Memory B cell (primary cell): ENCODE measurements around the gene PRDX2.

Experiments used
- ATAC-seq: fragments of 150-1000 bp; cut with Tn5 transposase; 2 replicates; pipeline ENCODE4 v1.10.0; 2021; ENCODE audit warnings: low read depth, mild to moderate bottlenecking, moderate library complexity
- DNase-seq, 2 donors: peaks; one replicate each; pipeline ENCODE4 v3.0.0; 2022; ENCODE audit warnings: low spot score in 2 of 2
- H3K27ac Mint-ChIP-seq: one replicate; pipeline ENCODE4 v1.8.0; 2022; ENCODE audit warnings: mild to moderate bottlenecking, moderate library complexity, mixed read lengths
- H3K27me3 Mint-ChIP-seq: one replicate; pipeline ENCODE4 v1.8.0; 2022; ENCODE audit warnings: mixed read lengths
- H3K36me3 Mint-ChIP-seq: one replicate; pipeline ENCODE4 v1.8.0; 2022; ENCODE audit warnings: mild to moderate bottlenecking, mixed read lengths
- H3K4me1 Mint-ChIP-seq: one replicate; pipeline ENCODE4 v1.8.0; 2022; ENCODE audit warnings: mixed read lengths
- H3K4me3 Mint-ChIP-seq: one replicate; pipeline ENCODE4 v1.8.0; 2022; ENCODE audit warnings: mild to moderate bottlenecking, moderate library complexity, mixed read lengths
- H3K9me3 Mint-ChIP-seq: one replicate; pipeline ENCODE4 v1.8.0; 2022; ENCODE audit warnings: mixed read lengths

Gene PRDX2

DNA sequence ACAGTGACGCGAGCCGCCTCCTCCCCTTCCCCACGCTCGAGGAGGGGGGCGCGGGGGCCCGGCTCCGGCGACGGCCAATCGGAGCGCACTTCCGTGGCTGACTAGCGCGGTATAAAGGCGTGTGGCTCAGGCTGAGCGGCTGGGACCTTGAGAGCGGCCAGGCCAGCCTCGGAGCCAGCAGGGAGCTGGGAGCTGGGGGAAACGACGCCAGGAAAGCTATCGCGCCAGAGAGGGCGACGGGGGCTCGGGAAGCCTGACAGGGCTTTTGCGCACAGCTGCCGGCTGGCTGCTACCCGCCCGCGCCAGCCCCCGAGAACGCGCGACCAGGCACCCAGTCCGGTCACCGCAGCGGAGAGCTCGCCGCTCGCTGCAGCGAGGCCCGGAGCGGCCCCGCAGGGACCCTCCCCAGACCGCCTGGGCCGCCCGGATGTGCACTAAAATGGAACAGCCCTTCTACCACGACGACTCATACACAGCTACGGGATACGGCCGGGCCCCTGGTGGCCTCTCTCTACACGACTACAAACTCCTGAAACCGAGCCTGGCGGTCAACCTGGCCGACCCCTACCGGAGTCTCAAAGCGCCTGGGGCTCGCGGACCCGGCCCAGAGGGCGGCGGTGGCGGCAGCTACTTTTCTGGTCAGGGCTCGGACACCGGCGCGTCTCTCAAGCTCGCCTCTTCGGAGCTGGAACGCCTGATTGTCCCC is 10.1 kb downstream of the PRDX2 start, which contains the start of gene JUNB:
Gene JUNB, plus strand, starts transcription at position 142 of the 706 bp plus-strand sequence. Its CDS starts 286 bp downstream, at position 428.
- H3K27me3 Mint-ChIP-seq, result no peaks in the 10 kb centered on the region
- ATAC-seq (peak; percentile 28), DNase-seq (peak; percentile 99)
- peak within 1 kb of the TSS; percentile 96 for H3K4me3 Mint-ChIP-seq
- no peaks in the 10 kb centered on the region for H3K9me3 Mint-ChIP-seq
- no peaks in the 10 kb centered on the region for H3K36me3 Mint-ChIP-seq
- peaks cover 38% of the 10 kb centered on the region for H3K4me1 Mint-ChIP-seq
- H3K27ac Mint-ChIP-seq, result peak within 1 kb of the TSS; percentile 99

DNA sequence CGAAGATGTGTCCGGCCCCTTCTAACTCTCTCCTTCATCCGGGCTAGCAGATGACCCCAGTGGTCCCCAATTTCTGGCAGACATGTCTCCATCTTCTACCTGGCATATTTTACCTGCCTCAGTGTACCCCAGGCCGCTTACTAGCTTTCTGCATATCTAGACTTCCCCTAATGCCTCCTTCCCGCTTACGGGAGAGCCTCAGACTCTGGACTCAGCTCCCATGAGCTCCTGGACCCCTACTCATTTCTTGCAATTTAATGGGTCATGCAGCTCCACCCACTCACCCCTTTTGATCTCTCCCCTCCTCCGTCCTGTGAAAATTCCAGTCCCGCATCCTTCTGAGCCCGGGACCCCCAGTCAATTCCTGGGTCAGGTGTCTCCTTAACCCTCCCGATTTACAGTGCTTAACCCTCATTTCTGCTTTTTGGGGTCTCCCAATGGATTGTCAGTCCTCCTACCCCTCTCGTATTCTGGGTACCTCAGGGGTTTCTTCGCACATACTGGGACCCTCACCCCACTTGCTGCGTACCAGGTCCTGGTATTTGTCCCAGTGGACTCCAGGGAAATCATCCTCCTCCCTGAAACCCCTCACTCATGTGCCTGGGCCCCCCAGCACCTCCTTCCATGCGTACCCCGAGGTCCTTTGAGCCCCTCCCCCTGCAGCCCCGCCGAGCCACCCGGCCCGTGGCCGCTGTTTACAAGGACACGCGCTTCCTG is 10.8 kb downstream of the PRDX2 start:
- no peaks in the 10 kb centered on the region for H3K27me3 Mint-ChIP-seq
- no peaks in the 10 kb centered on the region for H3K9me3 Mint-ChIP-seq
- peak overlapping the region; percentile 99 for H3K27ac Mint-ChIP-seq
- no peak for ATAC-seq
- DNase-seq, result peak in 1 of 2 donors; percentile 55
- H3K4me1 Mint-ChIP-seq, result peaks cover 31% of the 10 kb centered on the region
- peak overlapping the region; percentile 96 for H3K4me3 Mint-ChIP-seq
- no peaks in the 10 kb centered on the region for H3K36me3 Mint-ChIP-seq

DNA sequence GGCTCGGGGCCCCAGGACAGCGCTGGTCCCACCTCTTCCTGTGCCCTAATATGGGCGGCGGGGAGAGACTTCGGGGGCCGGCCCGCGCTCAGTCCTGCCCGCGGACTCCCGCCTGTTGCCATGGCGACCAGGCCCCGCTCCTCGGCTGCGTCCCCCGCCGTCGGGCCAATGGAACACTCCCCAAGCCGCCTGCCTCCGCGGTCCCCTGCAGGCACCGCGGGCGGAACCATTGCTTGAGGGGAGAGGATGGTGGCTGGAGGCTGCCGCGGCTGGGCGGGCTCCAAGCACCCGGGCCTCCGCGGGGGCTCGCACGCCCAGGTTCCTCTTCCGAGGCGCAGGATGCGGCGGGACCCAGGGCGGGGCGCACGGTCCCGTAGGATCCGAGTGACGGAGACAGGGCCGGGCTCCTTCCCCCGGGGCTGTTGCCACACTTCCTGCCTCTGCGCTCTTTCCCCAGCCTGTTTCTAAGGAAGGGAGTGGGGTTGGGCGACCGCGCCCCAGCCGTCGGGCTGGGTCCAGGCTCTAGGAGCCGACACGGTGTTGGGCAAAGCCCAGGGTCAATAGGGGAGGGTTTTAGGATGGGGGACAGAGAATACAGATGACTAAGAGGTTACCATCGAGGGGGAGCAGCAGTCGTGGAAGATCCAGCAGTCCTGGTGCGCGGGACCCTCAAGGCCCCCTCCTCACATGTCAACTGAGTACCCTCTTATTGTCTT is 11.5 kb downstream of the PRDX2 start:
- peak overlapping the region; percentile 96 for H3K4me3 Mint-ChIP-seq
- peak; percentile 95 to 96 for DNase-seq
- H3K27me3 Mint-ChIP-seq, result no peaks in the 10 kb centered on the region
- peak overlapping the region; percentile 99 for H3K27ac Mint-ChIP-seq
- peaks cover 29% of the 10 kb centered on the region for H3K4me1 Mint-ChIP-seq
- ATAC-seq, result peak; percentile 43
- H3K9me3 Mint-ChIP-seq, result no peaks in the 10 kb centered on the region
- no peaks in the 10 kb centered on the region for H3K36me3 Mint-ChIP-seq

DNA sequence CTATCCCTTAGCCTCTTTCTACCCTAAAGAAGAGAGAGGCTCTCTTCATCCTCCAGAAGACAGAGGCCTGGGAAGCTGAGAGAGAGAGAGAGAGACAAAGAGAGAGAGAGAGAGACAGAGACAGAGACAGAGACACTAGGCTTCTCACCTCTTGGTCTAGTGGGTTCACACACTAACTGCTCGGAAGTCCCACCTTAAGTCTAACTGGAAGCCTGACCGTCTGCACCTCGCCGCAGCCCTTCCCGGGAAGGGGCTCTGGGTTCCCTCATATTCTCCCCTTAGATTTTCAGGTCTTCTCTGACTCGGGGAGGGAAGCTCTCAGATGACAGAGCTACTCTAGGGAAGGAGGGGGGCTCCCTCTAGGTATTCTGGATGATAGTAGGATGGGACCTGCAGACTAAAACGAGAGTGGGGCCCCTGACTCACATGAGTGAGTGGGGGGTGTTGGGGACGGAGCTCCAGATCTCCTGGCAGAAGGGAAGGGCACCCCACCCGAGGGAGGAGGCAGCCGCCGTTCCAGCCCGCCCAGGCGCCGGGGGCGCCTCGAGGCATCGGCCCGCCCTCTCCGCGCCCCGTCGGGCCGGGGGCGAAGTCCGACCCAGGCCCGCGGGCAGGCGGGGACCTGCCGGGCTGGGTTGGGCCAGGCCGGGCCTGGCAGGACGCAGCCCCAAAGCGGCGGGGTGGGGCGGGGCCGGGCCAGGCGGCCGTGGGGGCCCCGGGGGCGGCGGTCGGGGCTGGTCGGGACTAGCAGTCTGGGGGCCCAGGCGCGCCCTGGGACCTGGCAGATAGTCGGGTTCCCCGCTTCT is 12.3 kb downstream of the PRDX2 start:
- DNase-seq (no peak), ATAC-seq (no peak)
- H3K27me3 Mint-ChIP-seq, result no peaks in the 10 kb centered on the region
- H3K36me3 Mint-ChIP-seq, result no peaks in the 10 kb centered on the region
- peaks cover 28% of the 10 kb centered on the region for H3K4me1 Mint-ChIP-seq
- peak overlapping the region; percentile 99 for H3K27ac Mint-ChIP-seq
- no peaks in the 10 kb centered on the region for H3K9me3 Mint-ChIP-seq
- H3K4me3 Mint-ChIP-seq, result peak overlapping the region; percentile 96

DNA sequence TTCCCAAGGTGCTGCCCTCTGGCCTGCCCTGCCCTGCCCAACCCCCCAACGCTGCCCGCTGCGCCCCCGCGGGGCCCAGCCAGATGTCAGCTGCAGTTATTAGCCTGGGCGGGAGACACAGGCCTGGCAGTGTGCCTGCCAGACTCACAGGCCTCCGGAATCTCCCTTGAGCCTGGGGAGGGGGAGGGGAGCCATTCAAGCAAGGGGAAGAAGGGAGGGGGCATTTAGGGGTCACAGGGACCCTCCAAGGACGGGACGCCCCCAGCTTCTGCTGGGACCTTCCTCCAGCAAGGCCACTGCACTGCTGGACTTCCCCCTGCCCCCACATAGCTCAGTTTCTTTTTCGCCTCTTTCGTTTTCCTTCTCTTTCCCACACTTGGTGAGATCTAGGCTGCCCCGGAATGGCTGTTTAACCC is 12.9 kb downstream of the PRDX2 start:
- peak; percentile 70 to 74 for DNase-seq
- Mint-ChIP-seq H3K27me3 (no peaks in the 10 kb centered on the region), H3K4me3 (peak overlapping the region; percentile 91), H3K27ac (peak overlapping the region; percentile 99), H3K36me3 (no peaks in the 10 kb centered on the region), H3K4me1 (peaks cover 25% of the 10 kb centered on the region), H3K9me3 (no peaks in the 10 kb centered on the region)
- ATAC-seq, result peak; percentile 5

DNA sequence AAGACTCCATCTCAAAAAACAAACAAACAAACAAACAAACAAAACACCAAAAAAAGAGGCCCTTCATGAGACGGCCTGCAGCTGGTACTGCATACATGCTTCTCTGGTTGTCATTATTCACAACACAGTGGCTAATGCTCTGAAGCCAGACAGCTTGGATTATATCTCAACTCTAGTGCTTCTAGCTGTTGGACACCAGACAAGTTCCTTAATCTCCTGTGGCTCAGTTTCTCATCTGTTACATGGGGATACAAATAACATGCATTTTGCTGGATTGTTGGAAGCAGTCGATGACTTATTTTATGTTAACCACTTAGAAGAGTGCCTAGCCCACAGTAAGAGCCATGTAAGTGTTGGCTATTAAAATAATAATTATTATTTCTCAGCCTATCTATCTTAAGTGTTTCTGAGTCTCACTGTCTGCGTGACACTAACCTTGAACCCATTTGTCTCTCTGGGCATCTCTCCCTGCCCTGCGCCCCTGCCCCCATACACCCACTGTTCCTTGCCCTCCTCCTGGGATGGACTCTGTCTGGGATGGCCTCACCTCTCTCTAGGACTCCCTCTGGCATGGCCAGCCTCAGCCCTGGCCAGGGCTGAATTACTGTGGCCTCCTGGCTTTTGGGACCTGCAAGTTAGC is 13.4 kb downstream of the PRDX2 start:
- no peaks in the 10 kb centered on the region for H3K27me3 Mint-ChIP-seq
- peaks cover 25% of the 10 kb centered on the region for H3K4me1 Mint-ChIP-seq
- peak overlapping the region; percentile 99 for H3K27ac Mint-ChIP-seq
- no peaks in the 10 kb centered on the region for H3K9me3 Mint-ChIP-seq
- peak overlapping the region; percentile 91 for H3K4me3 Mint-ChIP-seq
- DNase-seq (no peak), ATAC-seq (no peak)
- no peaks in the 10 kb centered on the region for H3K36me3 Mint-ChIP-seq

DNA sequence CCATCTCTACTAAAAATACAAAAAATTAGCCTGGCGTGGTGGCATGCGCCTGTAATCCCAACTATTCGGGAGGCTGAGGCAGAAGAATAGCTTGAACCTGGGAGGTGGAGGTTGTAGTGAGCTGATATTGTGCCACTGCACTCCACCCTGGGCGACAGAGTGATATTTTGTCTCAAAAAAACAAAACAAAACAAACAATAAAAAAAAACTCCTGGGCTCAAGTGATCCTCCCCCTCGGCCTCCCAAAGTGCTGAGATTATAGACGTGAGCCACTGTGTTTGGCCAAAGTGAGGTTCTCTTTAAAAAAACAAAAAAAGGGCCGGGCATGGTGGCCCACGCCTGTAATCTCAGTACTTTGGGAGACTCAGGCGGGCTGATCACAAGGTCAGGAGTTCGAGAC is 14.1 kb downstream of the PRDX2 start:
- DNase-seq (no peak), ATAC-seq (no peak)
- Mint-ChIP-seq H3K4me1 (peaks cover 25% of the 10 kb centered on the region), H3K36me3 (no peaks in the 10 kb centered on the region), H3K27ac (no peak overlapping the region), H3K4me3 (no peak overlapping the region), H3K9me3 (no peaks in the 10 kb centered on the region), H3K27me3 (no peaks in the 10 kb centered on the region)

DNA sequence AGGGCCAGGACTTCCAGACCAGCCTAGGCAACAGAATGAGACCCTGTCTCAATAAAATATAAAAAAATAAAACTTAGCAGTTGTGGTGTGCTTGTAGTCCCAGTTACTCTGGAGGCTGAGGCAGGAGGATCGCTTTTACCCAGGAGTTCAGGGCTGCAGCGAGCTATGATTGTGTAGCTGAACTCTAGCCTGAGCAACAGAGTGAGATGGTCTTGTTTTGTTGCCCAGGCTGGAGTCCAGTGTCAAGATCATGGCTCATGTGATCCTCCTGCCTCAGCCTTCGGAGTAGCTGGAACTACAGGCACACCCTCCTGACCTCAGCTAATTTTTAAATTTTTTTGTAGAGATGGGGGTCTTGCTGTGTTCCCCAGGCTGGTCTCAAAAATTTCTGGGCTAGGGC is 14.6 kb downstream of the PRDX2 start:
- H3K27ac Mint-ChIP-seq, result no peak overlapping the region
- DNase-seq (no peak), ATAC-seq (no peak)
- H3K36me3 Mint-ChIP-seq, result no peaks in the 10 kb centered on the region
- H3K27me3 Mint-ChIP-seq, result no peaks in the 10 kb centered on the region
- no peaks in the 10 kb centered on the region for H3K9me3 Mint-ChIP-seq
- no peak overlapping the region for H3K4me3 Mint-ChIP-seq
- peaks cover 28% of the 10 kb centered on the region for H3K4me1 Mint-ChIP-seq

DNA sequence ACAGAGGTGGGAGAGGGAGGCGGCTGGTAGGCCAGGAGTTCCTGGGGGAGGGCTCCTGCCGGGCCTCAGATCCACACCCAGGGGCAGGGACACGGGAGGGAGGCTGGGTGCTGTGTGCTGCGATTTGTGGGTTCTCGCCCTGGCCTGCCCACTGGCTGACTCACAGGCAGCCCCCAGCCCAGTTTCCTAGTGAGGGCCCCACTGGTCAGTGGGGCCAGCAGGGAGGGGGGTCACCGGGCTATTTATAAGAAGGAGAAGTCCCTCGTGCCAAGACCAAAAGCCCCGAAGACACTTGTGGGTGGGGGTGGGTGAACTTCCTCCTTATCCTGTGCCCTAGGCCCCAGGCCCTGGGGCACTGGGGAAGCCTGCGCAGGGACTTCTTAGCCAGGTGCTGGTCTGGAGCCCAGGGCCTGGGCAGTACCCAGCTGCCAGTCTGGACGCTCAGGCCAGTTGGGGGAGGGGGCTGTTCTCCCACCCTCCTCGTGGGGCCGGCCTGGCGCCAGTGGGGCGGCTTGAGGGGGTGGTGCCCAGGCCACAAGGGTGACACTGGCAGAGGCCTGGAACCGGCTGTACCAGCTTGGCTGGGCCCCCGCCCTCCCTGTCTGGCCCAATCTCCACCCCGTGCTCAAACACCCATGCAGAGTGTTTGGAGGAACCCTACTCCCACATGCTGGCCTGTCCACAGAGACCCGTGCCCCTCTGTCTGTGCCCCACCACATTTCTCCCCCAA is 15.3 kb downstream of the PRDX2 start:
- Mint-ChIP-seq H3K27ac (no peak overlapping the region), H3K27me3 (no peaks in the 10 kb centered on the region), H3K4me1 (peaks cover 31% of the 10 kb centered on the region), H3K4me3 (no peak overlapping the region), H3K36me3 (no peaks in the 10 kb centered on the region), H3K9me3 (no peaks in the 10 kb centered on the region)
- peak in 1 of 2 donors; percentile 62 for DNase-seq
- ATAC-seq, result no peak

DNA sequence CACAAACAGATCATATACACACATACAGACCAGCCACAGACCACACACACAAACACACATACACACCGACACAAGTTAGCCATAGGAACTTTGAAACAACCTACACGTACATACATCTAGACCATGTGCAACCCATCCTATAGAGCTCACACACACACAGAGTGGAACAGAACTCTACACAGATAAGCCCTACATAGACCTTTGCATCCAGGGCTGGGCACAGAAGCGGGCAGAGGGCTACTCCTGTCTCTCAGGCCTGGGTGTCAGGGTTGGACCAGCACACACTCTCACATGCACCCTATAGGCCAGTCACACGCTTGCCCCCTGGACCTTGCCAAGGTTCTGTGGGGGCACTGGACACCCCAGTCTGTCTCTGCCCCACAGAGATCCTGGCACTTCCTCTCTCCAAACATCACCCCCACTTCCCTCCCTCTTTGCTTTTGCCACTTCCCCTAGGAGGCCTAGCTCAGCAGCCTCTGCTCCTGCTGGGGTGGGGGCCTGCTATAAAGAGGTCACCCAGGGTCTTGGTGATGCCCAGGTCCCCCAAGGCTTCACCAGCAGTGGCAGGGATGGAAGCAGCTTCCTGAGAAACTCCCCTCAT is 16.1 kb downstream of the PRDX2 start:
- no peaks in the 10 kb centered on the region for H3K27me3 Mint-ChIP-seq
- no peak for ATAC-seq
- H3K36me3 Mint-ChIP-seq, result no peaks in the 10 kb centered on the region

DNA sequence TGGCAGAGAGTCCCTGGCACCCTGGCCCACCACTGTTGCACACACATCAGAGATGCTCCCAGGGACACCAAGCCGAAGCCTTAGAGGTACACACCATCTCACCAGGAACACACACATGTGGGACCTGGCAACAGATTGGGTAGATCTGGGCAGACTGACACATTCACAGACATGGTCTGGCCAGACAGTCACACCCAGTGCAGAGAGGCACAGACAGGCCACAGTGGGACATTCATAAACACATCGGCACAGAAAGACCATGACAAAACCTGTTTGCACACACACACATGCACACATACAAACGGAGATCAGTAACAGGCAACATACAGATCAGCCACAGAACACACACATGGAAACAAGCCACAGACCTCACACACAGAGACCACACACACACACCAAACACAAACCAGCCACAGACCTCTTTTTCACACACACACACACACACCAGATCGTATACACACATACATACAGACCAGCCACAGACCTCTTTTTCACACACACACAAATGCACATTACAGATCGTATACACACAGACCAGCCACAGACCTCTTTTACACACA is 16.6 kb downstream of the PRDX2 start:
- Mint-ChIP-seq H3K9me3 (no peaks in the 10 kb centered on the region), H3K4me1 (peaks cover 20% of the 10 kb centered on the region), H3K27me3 (no peaks in the 10 kb centered on the region), H3K27ac (no peak overlapping the region), H3K36me3 (no peaks in the 10 kb centered on the region), H3K4me3 (no peak overlapping the region)
- DNase-seq (no peak), ATAC-seq (no peak)

More for the DNA sequence above, 16.1 kb downstream of the PRDX2 start:
- Mint-ChIP-seq H3K27ac (no peak overlapping the region), H3K4me3 (no peak overlapping the region), H3K4me1 (peaks cover 24% of the 10 kb centered on the region), H3K9me3 (no peaks in the 10 kb centered on the region)
- no peak for DNase-seq

DNA sequence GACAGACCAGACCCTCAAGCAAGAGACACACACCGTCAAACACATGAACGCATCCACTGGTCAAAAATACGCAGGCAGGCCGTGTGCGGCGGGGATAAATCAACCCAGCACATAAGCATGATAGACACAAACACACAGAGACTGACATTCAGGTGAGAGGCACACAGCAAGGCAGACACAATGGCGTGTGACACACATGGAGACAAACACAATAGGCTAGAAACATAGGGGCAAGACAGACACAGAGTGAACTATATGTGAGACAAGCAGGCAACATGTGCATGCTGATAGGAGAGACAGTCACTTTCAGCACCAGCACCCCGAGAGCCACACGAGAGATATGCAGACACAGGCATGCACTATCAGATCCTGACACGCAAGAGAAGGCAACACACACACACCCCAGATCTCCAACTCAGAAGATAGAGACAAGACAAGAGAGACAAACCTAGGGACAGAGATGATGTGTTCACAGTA is 17.2 kb downstream of the PRDX2 start:
- no peak for ATAC-seq
- H3K9me3 Mint-ChIP-seq, result no peaks in the 10 kb centered on the region
- H3K4me1 Mint-ChIP-seq, result peaks cover 21% of the 10 kb centered on the region
- no peak for DNase-seq
- H3K36me3 Mint-ChIP-seq, result no peaks in the 10 kb centered on the region
- no peaks in the 10 kb centered on the region for H3K27me3 Mint-ChIP-seq
- H3K27ac Mint-ChIP-seq, result no peak overlapping the region
- H3K4me3 Mint-ChIP-seq, result no peak overlapping the region
